OCI-LY7 (cell line): ENCODE data around the gene IL21R. TPM values are rescaled to one million over a fixed set of nuclear protein-coding genes. Genes with fewer than 3 reads are reported as not detected.

Experiments used
- BruUV-seq: library from RNA; stranded (reverse); fragments of 400-500 nt; replicated peaks from 2 replicates; lab custom pipeline; 2021; lab: Mats Ljungman, UMichigan
- CTCF ChIA-PET: fragments of 300-600 bp; sonication (Branson Sonifier 250); formaldehyde crosslinking; loops from one replicate; lab custom pipeline; 2022; ENCODE audit warnings: antibody characterized with exemption; ENCODE audit not compliant: unreplicated experiment; lab: Charles Lee
- POLR2A ChIA-PET: fragments of 300-600 bp; sonication (Branson Sonifier 250); formaldehyde crosslinking; loops from one replicate; lab custom pipeline; 2022; ENCODE audit warnings: antibody characterized with exemption; lab: Charles Lee
- DNase-seq: peaks from one replicate; pipeline ENCODE4 v3.0.0-alpha.2; 2015; ENCODE audit warnings: low spot score
- H2AFZ ChIP-seq: fragments of 200-600 bp; sonication (generic), shearing (Covaris generic); 2 replicates; pipeline ENCODE4 v1.6.1; 2014; ENCODE audit warnings: mild to moderate bottlenecking, antibody characterized with exemption, low read length, moderate library complexity
- H3K27ac ChIP-seq: fragments of 200-600 bp; sonication (generic); 2 replicates; pipeline ENCODE4 v1.5.1; 2014; ENCODE audit warnings: mixed run types, low read depth, mild to moderate bottlenecking, moderate library complexity, low read length, inconsistent platforms; ENCODE audit not compliant: poor library complexity, severe bottlenecking
- H3K36me3 ChIP-seq: fragments of 200-600 bp; sonication (generic); 2 replicates; pipeline ENCODE4 v1.6.1; 2014; ENCODE audit warnings: mild to moderate bottlenecking, antibody characterized with exemption, low read length, moderate library complexity, mixed read lengths; ENCODE audit not compliant: insufficient read depth
- H3K4me1 ChIP-seq: fragments of 200-600 bp; sonication (generic); 2 replicates; pipeline ENCODE4 v1.5.1; 2014; ENCODE audit warnings: mild to moderate bottlenecking, low read length; ENCODE audit not compliant: insufficient read depth, poor library complexity, severe bottlenecking
- H3K4me2 ChIP-seq: fragments of 200-600 bp; sonication (generic); 2 replicates; pipeline ENCODE4 v1.6.1; 2014; ENCODE audit warnings: mild to moderate bottlenecking, low read length
- H3K4me3 ChIP-seq: fragments of 200-600 bp; sonication (generic); 2 replicates; pipeline ENCODE4 v1.5.1; 2014; ENCODE audit warnings: mild to moderate bottlenecking, low read depth, low read length; ENCODE audit not compliant: poor library complexity, severe bottlenecking
- H3K79me2 ChIP-seq: fragments of 200-600 bp; sonication (generic); 2 replicates; pipeline ENCODE4 v1.6.1; 2016; ENCODE audit warnings: low read depth, mild to moderate bottlenecking, low read length, moderate library complexity, mixed read lengths; ENCODE audit not compliant: insufficient read depth
- H3K9me2 ChIP-seq: fragments of 200-600 bp; sonication (generic); 2 replicates; pipeline ENCODE4 v1.6.1; 2016; ENCODE audit warnings: mild to moderate bottlenecking, low read length, mixed read lengths; ENCODE audit not compliant: insufficient read depth
- H3K9me3 ChIP-seq: fragments of 200-600 bp; sonication (generic); 2 replicates; pipeline ENCODE4 v1.6.1; 2014; ENCODE audit warnings: mild to moderate bottlenecking, mixed run types, low read length, mixed read lengths
- H4K20me1 ChIP-seq: fragments of 200-600 bp; sonication (generic); 2 replicates; pipeline ENCODE4 v1.6.1; 2014; ENCODE audit warnings: mild to moderate bottlenecking, antibody characterized with exemption, low read length, moderate library complexity, mixed read lengths; ENCODE audit not compliant: insufficient read depth
- CTCF ChIP-seq: fragments of 200-600 bp; sonication (generic); conservative IDR thresholded peaks from 2 replicates; pipeline ENCODE4 v1.5.1; 2014; ENCODE audit warnings: mild to moderate bottlenecking, antibody characterized with exemption, low read length, moderate library complexity, mixed read lengths
- EZH2phosphoT487 ChIP-seq: fragments of 200-600 bp; sonication (generic); IDR thresholded peaks from 2 replicates; pipeline ENCODE4 v1.6.1; 2018; ENCODE audit warnings: low read depth, borderline replicate concordance, mild to moderate bottlenecking, mixed run types, antibody characterized with exemption, low read length, moderate library complexity, mixed read lengths
- intact Hi-C: fragments of 100-400 bp; cut with micrococcal nuclease; formaldehyde crosslinking; loops from one replicate; pipeline ENCODE4 v1.10.0; 2022; ENCODE audit not compliant: unreplicated experiment
- total RNA-seq, 2 experiments: library from RNA; depleted of rRNA in 1 of 2; stranded (reverse); fragments of >200 nt in 1 of 2; shearing (Covaris generic) in 1 of 2; gene quantifications; 2 replicates each; pipeline ENCODE4 v1.2.3, GENCODE V29; 2014 to 2022

Gene IL21R
- total RNA-seq, 2 experiments from 2014 or later, result 10.0 to 47.0 TPM

- H3K4me2 ChIP-seq, result no peak overlapping the region; the same call in 1 of the 2 replicates
Observed at GRCh38 chr16:27368358-27368722, 33.6 kb upstream of the IL21R start.

GRCh38 chr16:27369806-27370205, 32.2 kb upstream of the IL21R start:
- no peak for DNase-seq
- ChIA-PET CTCF (interaction anchor here (0.6 kb wide), 1 partner anchor 11 kb away, joined by 3 read pairs; no protein-coding TSS in a partner anchor), POLR2A (no interaction called here)
- Histone ChIP-seq H4K20me1 (no peaks in the 10 kb centered on the region), H3K79me2 (no peaks in the 10 kb centered on the region), H2AFZ (no peak overlapping the region), H3K4me2 (no peak overlapping the region), H3K4me1 (peaks cover 31% of the 10 kb centered on the region), H3K9me3 (peaks cover 9% of the 10 kb centered on the region; the same call in 1 of the 2 replicates), H3K36me3 (no peaks in the 10 kb centered on the region; the same call in 1 of the 2 replicates), H3K4me3 (no peak overlapping the region), H3K9me2 (no peaks in the 10 kb centered on the region), H3K27ac (no peak overlapping the region)
- BruUV-seq, result no TSS peak
- intact Hi-C loops, result loop anchor here (5.0 kb wide), 2 partner anchors 53 to 258 kb away; no protein-coding TSS in a partner anchor
- no peak for TF ChIP-seq CTCF
- no peak for TF ChIP-seq EZH2phosphoT487

More at GRCh38 chr16:27368358-27368722, 33.6 kb upstream of the IL21R start:
- H4K20me1 ChIP-seq, result no peaks in the 10 kb centered on the region
- no peak for DNase-seq
- ChIA-PET POLR2A (interaction anchor here (0.7 to 2.4 kb wide), 3 partner anchors 137 to 165 kb away, joined by 3 to 5 read pairs (median 5); partner anchors contain the start of gene KDM8), CTCF (interaction anchor here (1.1 to 2.0 kb wide), 6 partner anchors 131 to 193 kb away, joined by 5 to 8 read pairs (median 6); partner anchors contain the start of gene KDM8)
- intact Hi-C loops, result loop anchor here (1.0 to 5.0 kb wide), 5 partner anchors 51 to 256 kb away; no protein-coding TSS in a partner anchor
- no peaks in the 10 kb centered on the region for H3K79me2 ChIP-seq
- TF ChIP-seq EZH2phosphoT487, result no peak
- TF ChIP-seq CTCF, result no peak; the same call in 1 of the 2 replicates
- H3K36me3 ChIP-seq, result peaks cover 11% of the 10 kb centered on the region; the same call in 1 of the 2 replicates
- peaks cover 20% of the 10 kb centered on the region for H3K4me1 ChIP-seq
- BruUV-seq, result no TSS peak
- peaks cover 9% of the 10 kb centered on the region; the same call in 1 of the 2 replicates for H3K9me3 ChIP-seq
- H3K27ac ChIP-seq, result no peak overlapping the region
- H3K9me2 ChIP-seq, result no peaks in the 10 kb centered on the region
- H2AFZ ChIP-seq, result no peak overlapping the region
- H3K4me3 ChIP-seq, result no peak overlapping the region

GRCh38 chr16:27370318-27370717, 31.7 kb upstream of the IL21R start:
- Histone ChIP-seq H3K79me2 (no peaks in the 10 kb centered on the region), H3K36me3 (no peaks in the 10 kb centered on the region; the same call in 1 of the 2 replicates), H3K9me3 (peaks cover 9% of the 10 kb centered on the region; the same call in 1 of the 2 replicates), H3K4me3 (no peak overlapping the region), H3K4me1 (peaks cover 36% of the 10 kb centered on the region), H2AFZ (no peak overlapping the region), H4K20me1 (no peaks in the 10 kb centered on the region), H3K27ac (no peak overlapping the region), H3K4me2 (no peak overlapping the region), H3K9me2 (no peaks in the 10 kb centered on the region)
- intact Hi-C loops, result no loop called here
- DNase-seq, result no peak
- POLR2A ChIA-PET, result no interaction called here
- no peak for TF ChIP-seq CTCF
- CTCF ChIA-PET, result interaction anchor here (0.5 kb wide), 1 partner anchor 29 kb away, joined by 3 read pairs; no protein-coding TSS in a partner anchor
- no TSS peak for BruUV-seq
